B cell (primary cell): ENCODE data around the gene MBNL2. TPM values are rescaled to one million over a fixed set of nuclear protein-coding genes. Genes with fewer than 3 reads are reported as not detected.

ENCODE experiments used
- ATAC-seq: fragments of 200-7000 bp; cut with Tn5 transposase; one replicate; pipeline ENCODE4 v1.10.0; 2021; ENCODE audit warnings: low read depth, mild to moderate bottlenecking, moderate number of reproducible peaks, moderate library complexity
- CTCF ChIA-PET: fragments of 350-600 bp; sonication (Branson Sonifier 250); formaldehyde crosslinking; loops from one replicate; lab custom pipeline; 2021; ENCODE audit warnings: antibody characterized with exemption, inconsistent platforms; lab: Charles Lee
- POLR2A ChIA-PET: fragments of 350-600 bp; sonication (Branson Sonifier 250); formaldehyde crosslinking; loops from one replicate; lab custom pipeline; 2021; ENCODE audit warnings: antibody characterized with exemption; lab: Charles Lee
- DNase-seq: peaks from one replicate; pipeline ENCODE4 v3.0.0; 2013
- H2AFZ ChIP-seq: 2 replicates; pipeline ENCODE4 v1.6.1; 2012; ENCODE audit warnings: mild to moderate bottlenecking, low read depth, low read length; ENCODE audit not compliant: insufficient read depth, poor library complexity, severe bottlenecking
- H3K27ac ChIP-seq, 2 donors: 1 replicate in 1 of 2; 2 replicates in 1 of 2; pipeline ENCODE4 v1.5.1; 2012 to 2013; ENCODE audit warnings: low read length in 2 of 2, mild to moderate bottlenecking in 2 of 2, moderate library complexity in 1 of 2
- H3K27me3 ChIP-seq, 4 experiments: fragments of 200-600 bp in 1 of 4; sonication (generic) in 1 of 4; replicated peaks in 1 of 4; 1 replicate in 2 of 4; 2 replicates in 2 of 4; pipeline versions ENCODE4 v1.6.1 to v1.7.0; 2013 to 2016; ENCODE audit warnings: low read length in 3 of 4, mild to moderate bottlenecking in 2 of 4, mixed read lengths in 1 of 4, moderate library complexity in 1 of 4; ENCODE audit not compliant: insufficient read depth in 4 of 4, control insufficient read depth in 3 of 4; ENCODE audit errors: control extremely low read depth in 1 of 4
- H3K36me3 ChIP-seq, 2 experiments: replicated peaks in 1 of 2; 1 replicate in 1 of 2; 2 replicates in 1 of 2; pipeline versions ENCODE4 v1.6.1 to v1.7.1; 2013; ENCODE audit warnings: low read length in 1 of 2; ENCODE audit not compliant: insufficient read depth in 2 of 2, control insufficient read depth in 1 of 2; ENCODE audit errors: control extremely low read depth in 1 of 2, extremely low read depth in 1 of 2
- H3K4me1 ChIP-seq, 2 donors: fragments of 200-600 bp in 1 of 2; sonication (generic) in 1 of 2; 1 replicate in 1 of 2; 2 replicates in 1 of 2; pipeline versions ENCODE4 v1.5.1 to v1.6.1; 2013 to 2017; ENCODE audit warnings: low read length in 2 of 2; ENCODE audit not compliant: control insufficient read depth in 2 of 2, insufficient read depth in 2 of 2
- H3K4me2 ChIP-seq: replicated peaks from 2 replicates; pipeline ENCODE3; 2012; ENCODE audit warnings: mild to moderate bottlenecking, low read depth, low read length; ENCODE audit not compliant: poor library complexity, severe bottlenecking
- H3K4me3 ChIP-seq, 5 experiments: fragments of 200-600 bp in 1 of 5; sonication (generic) in 1 of 5; 1 replicate in 3 of 5; 2 replicates in 2 of 5; pipeline versions ENCODE4 v1.5.1 to v1.7.0; 2011 to 2016; ENCODE audit warnings: low read length in 4 of 5, mild to moderate bottlenecking in 4 of 5, low read depth in 2 of 5, control low read depth in 1 of 5, moderate library complexity in 1 of 5; ENCODE audit not compliant: insufficient read depth in 1 of 5; ENCODE audit errors: control extremely low read depth in 1 of 5, extremely low read depth in 1 of 5
- H3K79me2 ChIP-seq: fragments of 200-600 bp; sonication (generic); one replicate; pipeline ENCODE4 v1.6.0; 2016; ENCODE audit warnings: low read length; ENCODE audit not compliant: control insufficient read depth, insufficient read depth
- H3K9ac ChIP-seq: fragments of 200-600 bp; sonication (generic); 2 replicates; pipeline ENCODE4 v1.6.1; 2017; ENCODE audit warnings: mild to moderate bottlenecking, low read length, moderate library complexity
- H3K9me3 ChIP-seq, 3 donors: one replicate each; pipeline versions ENCODE4 v1.6.1 to v1.7.1; 2013; ENCODE audit warnings: low read length in 2 of 3; ENCODE audit not compliant: control insufficient read depth in 2 of 3, insufficient read depth in 1 of 3; ENCODE audit errors: control extremely low read depth in 1 of 3
- H4K20me1 ChIP-seq: 2 replicates; pipeline ENCODE4 v1.6.0; 2012; ENCODE audit warnings: mild to moderate bottlenecking, low read length; ENCODE audit not compliant: insufficient read depth, control insufficient read depth, poor library complexity, severe bottlenecking
- H3K27ac Mint-ChIP-seq: one replicate; pipeline ENCODE4 v1.8.0; 2021; ENCODE audit warnings: mixed read lengths
- H3K27me3 Mint-ChIP-seq: one replicate; pipeline ENCODE4 v1.8.0; 2021; ENCODE audit warnings: mixed read lengths
- H3K4me1 Mint-ChIP-seq: one replicate; pipeline ENCODE4 v1.8.0; 2021; ENCODE audit warnings: mixed read lengths
- H3K4me3 Mint-ChIP-seq: one replicate; pipeline ENCODE4 v1.8.0; 2021; ENCODE audit warnings: mixed read lengths
- H3K9me3 Mint-ChIP-seq: one replicate; pipeline ENCODE4 v1.8.0; 2022; ENCODE audit warnings: mixed read lengths; ENCODE audit not compliant: insufficient read depth
- EZH2 ChIP-seq: IDR thresholded peaks from 2 replicates; pipeline ENCODE4 v1.6.1; 2012; ENCODE audit warnings: borderline replicate concordance, low read depth, mild to moderate bottlenecking, moderate library complexity, low read length; ENCODE audit not compliant: insufficient read depth, poor library complexity, severe bottlenecking
- WGBS: methylation state at CpG from one replicate; pipeline ENCODE4 v1.1.5; 2013; ENCODE audit warnings: missing lambda C conversion rate; ENCODE audit not compliant: insufficient coverage; 5-methylcytosine and 5-hydroxymethylcytosine counted together
- intact Hi-C: fragments of 100-400 bp; cut with micrococcal nuclease; formaldehyde crosslinking; loops from one replicate; pipeline ENCODE4 v1.10.0; 2022
- polyA plus RNA-seq: library from polyadenylated mRNA; depleted of rRNA; stranded (reverse); fragments of >200 nt; gene quantifications from 2 replicates; pipeline ENCODE4 v1.2.3, GENCODE V29; 2012
- total RNA-seq, 2 donors: library from RNA; stranded (reverse); fragments of 120-200 nt in 1 of 2; gene quantifications; 1 replicate in 1 of 2; 2 replicates in 1 of 2; pipeline versions ENCODE4 v1.2.3 to v1.2.4, GENCODE V29; 2013 to 2022
- TF ChIP-seq, protein P1 (sequence below): fragments of 200-600 bp; IDR thresholded peaks from one replicate; pipeline ENCODE4 v1.8.0; 2022; ENCODE audit warnings: antibody characterized with exemption, mild to moderate bottlenecking

MBNL2 gene
- total and polyA plus RNA-seq, 2 donors (not counting 1 experiment from before 2014, with no cell fraction given) = 6.9 to 50.1 TPM

DNA sequence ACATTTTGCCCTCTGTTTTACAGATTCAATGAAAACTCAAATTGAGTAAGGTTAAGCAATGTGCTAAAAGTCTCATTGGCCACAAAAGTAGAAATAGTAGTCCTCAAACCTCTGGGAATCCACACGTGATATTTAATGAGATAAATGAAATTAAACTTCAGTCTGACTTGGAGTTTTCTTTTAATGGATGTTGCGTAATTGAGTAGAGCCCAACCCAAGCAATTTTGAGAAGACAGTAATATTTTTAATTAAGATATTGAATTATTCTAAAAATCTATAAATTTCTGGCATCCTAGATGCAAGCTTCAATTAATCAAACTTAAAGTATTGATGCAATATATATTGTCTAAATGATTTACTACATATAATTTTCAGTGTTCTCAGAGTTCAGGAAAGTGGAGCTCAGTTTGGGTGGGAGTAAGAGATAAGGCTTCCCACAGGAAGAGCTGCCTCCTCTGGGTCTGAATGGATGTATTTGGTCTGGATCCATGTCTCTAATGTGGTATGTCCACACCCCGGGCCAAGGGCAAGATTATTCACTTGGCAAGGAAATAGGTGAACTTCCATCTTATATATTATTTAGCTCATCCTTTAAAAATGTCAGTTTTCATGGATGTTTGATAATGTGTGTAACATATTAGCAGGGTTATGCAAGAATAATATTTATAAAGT lies 6.9 kb downstream of the MBNL2 start:
- no peak for ATAC-seq
- CTCF ChIA-PET = interaction anchor here (0.6 kb wide), 1 partner anchor 48 kb away, joined by 4 read pairs; no protein-coding TSS in a partner anchor

DNA sequence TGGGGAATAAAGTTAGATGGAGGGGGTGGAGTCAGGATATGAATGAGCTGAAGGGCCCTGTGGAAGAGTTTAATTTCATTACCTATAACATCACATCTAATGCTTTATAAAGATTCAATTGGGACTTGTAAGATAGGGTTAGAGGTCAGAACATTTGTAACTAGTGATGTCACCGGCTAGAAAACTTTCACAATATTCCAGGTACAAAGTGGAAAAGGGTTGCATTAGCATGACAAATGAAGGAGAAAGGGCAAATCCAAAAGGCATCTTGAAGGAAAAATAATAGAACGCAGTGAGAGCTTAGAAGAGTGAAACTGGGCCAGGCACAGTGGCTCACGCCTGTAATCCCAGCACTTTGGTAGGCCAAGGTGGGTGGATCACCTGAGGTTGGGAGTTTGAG lies 7.6 kb downstream of the MBNL2 start:
- peaks cover 34 to 35% of the 10 kb centered on the region in 2 donors for H3K4me1 ChIP-seq
- Mint-ChIP-seq H3K4me1 (peaks cover 68% of the 10 kb centered on the region), H3K27me3 (no peaks in the 10 kb centered on the region), H3K9me3 (no peaks in the 10 kb centered on the region), H3K27ac (no peak overlapping the region), H3K4me3 (no peak overlapping the region)
- H2AFZ ChIP-seq = no peak overlapping the region
- ChIA-PET POLR2A (no interaction called here), CTCF (no interaction called here)
- H3K4me2 ChIP-seq = no peak overlapping the region
- peaks cover 0 to 23% of the 10 kb centered on the region in 2 experiments for H3K36me3 ChIP-seq
- no peak overlapping the region for H3K4me3 ChIP-seq
- WGBS = 100% methylated on average over 2 of the region's 3 CpGs
- intact Hi-C loops = loop anchor here (10.0 kb wide), 3 partner anchors 45 to 1345 kb away; partner anchors contain the start of gene STK24
- H3K27ac ChIP-seq = no peak overlapping the region
- H3K27me3 ChIP-seq = no peaks in the 10 kb centered on the region
- ATAC-seq = no peak
- peaks cover 97% of the 10 kb centered on the region for H3K79me2 ChIP-seq
- TF ChIP-seq EZH2 = no peak
- TF ChIP-seq, protein P1, sequence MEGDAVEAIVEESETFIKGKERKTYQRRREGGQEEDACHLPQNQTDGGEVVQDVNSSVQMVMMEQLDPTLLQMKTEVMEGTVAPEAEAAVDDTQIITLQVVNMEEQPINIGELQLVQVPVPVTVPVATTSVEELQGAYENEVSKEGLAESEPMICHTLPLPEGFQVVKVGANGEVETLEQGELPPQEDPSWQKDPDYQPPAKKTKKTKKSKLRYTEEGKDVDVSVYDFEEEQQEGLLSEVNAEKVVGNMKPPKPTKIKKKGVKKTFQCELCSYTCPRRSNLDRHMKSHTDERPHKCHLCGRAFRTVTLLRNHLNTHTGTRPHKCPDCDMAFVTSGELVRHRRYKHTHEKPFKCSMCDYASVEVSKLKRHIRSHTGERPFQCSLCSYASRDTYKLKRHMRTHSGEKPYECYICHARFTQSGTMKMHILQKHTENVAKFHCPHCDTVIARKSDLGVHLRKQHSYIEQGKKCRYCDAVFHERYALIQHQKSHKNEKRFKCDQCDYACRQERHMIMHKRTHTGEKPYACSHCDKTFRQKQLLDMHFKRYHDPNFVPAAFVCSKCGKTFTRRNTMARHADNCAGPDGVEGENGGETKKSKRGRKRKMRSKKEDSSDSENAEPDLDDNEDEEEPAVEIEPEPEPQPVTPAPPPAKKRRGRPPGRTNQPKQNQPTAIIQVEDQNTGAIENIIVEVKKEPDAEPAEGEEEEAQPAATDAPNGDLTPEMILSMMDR = no peak
- H4K20me1 ChIP-seq = peaks cover 84% of the 10 kb centered on the region
- H3K9me3 ChIP-seq = no peaks in the 10 kb centered on the region
- no peak for DNase-seq
- H3K9ac ChIP-seq = no peak overlapping the region

More for the DNA sequence above, 6.9 kb downstream of the MBNL2 start:
- no peaks in the 10 kb centered on the region for H3K27me3 Mint-ChIP-seq
- intact Hi-C loops = loop anchor here (10.0 kb wide), 3 partner anchors 46 to 1346 kb away; partner anchors contain the start of gene STK24
- no peak for DNase-seq
- H3K9me3 Mint-ChIP-seq = no peaks in the 10 kb centered on the region
- Histone ChIP-seq H3K27ac (no peak overlapping the region), H3K27me3 (no peaks in the 10 kb centered on the region), H3K9me3 (no peaks in the 10 kb centered on the region), H3K79me2 (peaks cover 97% of the 10 kb centered on the region), H2AFZ (no peak overlapping the region), H3K4me3 (no peak overlapping the region), H3K4me1 (peaks cover 41 to 42% of the 10 kb centered on the region in 2 donors), H4K20me1 (peaks cover 79% of the 10 kb centered on the region), H3K9ac (no peak overlapping the region), H3K4me2 (no peak overlapping the region), H3K36me3 (peaks cover 0 to 16% of the 10 kb centered on the region in 2 experiments)
- H3K4me3 Mint-ChIP-seq = no peak overlapping the region
- WGBS = 100% methylated on average over 1 of the region's 3 CpGs
- peaks cover 73% of the 10 kb centered on the region for H3K4me1 Mint-ChIP-seq
- TF ChIP-seq, protein P1 = no peak
- TF ChIP-seq EZH2 = no peak
- H3K27ac Mint-ChIP-seq = no peak overlapping the region
- POLR2A ChIA-PET = interaction anchor here (0.7 kb wide), 1 partner anchor 223 kb away, joined by 4 read pairs; no protein-coding TSS in a partner anchor
